MM.1S (cell line): ENCODE data around the gene BMPER.

ENCODE experiments used
- DNase-seq: peaks from one replicate; pipeline ENCODE4 v3.0.0-alpha.2; 2015
- H2AFZ ChIP-seq: fragments of 300-600 bp; sonication (generic); 2 replicates; pipeline ENCODE4 v1.6.0; 2016; ENCODE audit warnings: antibody characterized with exemption, low read length
- H3F3A ChIP-seq: fragments of 300-600 bp; sonication (generic); 2 replicates; pipeline ENCODE4 v1.6.1; 2016; ENCODE audit warnings: mild to moderate bottlenecking, antibody characterized with exemption, low read length, moderate library complexity, mixed read lengths; ENCODE audit not compliant: insufficient read depth
- H3K27ac ChIP-seq: fragments of 300-600 bp; sonication (generic); 2 replicates; pipeline ENCODE4 v1.5.1; 2016; ENCODE audit warnings: mild to moderate bottlenecking, low read length
- H3K27me3 ChIP-seq: fragments of 300-600 bp; sonication (generic); replicated peaks from 2 replicates; pipeline ENCODE4 v1.6.0; 2016; ENCODE audit warnings: low read length; ENCODE audit not compliant: insufficient read depth
- H3K36me3 ChIP-seq: fragments of 300-600 bp; sonication (generic); replicated peaks from 2 replicates; pipeline ENCODE4 v1.6.1; 2016; ENCODE audit warnings: mild to moderate bottlenecking, low read length, mixed read lengths; ENCODE audit not compliant: insufficient read depth
- H3K4me1 ChIP-seq: fragments of 300-600 bp; sonication (generic); 2 replicates; pipeline ENCODE4 v1.6.1; 2016; ENCODE audit warnings: low read length, mixed read lengths
- H3K4me2 ChIP-seq: fragments of 300-600 bp; sonication (generic); 2 replicates; pipeline ENCODE4 v1.6.0; 2016; ENCODE audit warnings: low read depth, low read length
- H3K4me3 ChIP-seq: fragments of 300-600 bp; sonication (generic); 2 replicates; pipeline ENCODE4 v1.5.1; 2016; ENCODE audit warnings: low read length, mixed read lengths
- H3K79me2 ChIP-seq: fragments of 300-600 bp; sonication (generic); 2 replicates; pipeline ENCODE4 v1.6.1; 2016; ENCODE audit warnings: mixed run types, low read length, mixed read lengths
- H3K9ac ChIP-seq: fragments of 300-600 bp; sonication (generic); 2 replicates; pipeline ENCODE4 v1.6.1; 2016; ENCODE audit warnings: low read length, mixed read lengths
- H3K9me2 ChIP-seq: fragments of 300-600 bp; sonication (generic); replicated peaks from 2 replicates; pipeline ENCODE4 v1.6.1; 2016; ENCODE audit warnings: mild to moderate bottlenecking, low read length, mixed read lengths; ENCODE audit not compliant: insufficient read depth
- H3K9me3 ChIP-seq: fragments of 300-600 bp; sonication (generic); replicated peaks from 2 replicates; pipeline ENCODE4 v1.6.1; 2016; ENCODE audit warnings: mild to moderate bottlenecking, low read length, mixed read lengths; ENCODE audit not compliant: insufficient read depth
- H4K20me1 ChIP-seq: fragments of 300-600 bp; sonication (generic); 2 replicates; pipeline ENCODE4 v1.6.1; 2016; ENCODE audit warnings: mild to moderate bottlenecking, low read length, moderate library complexity, mixed read lengths; ENCODE audit not compliant: insufficient read depth
- CTCF ChIP-seq: fragments of 300-600 bp; sonication (generic); IDR thresholded peaks from 2 replicates; pipeline ENCODE4 v1.5.1; 2016; ENCODE audit warnings: antibody characterized with exemption, low read length, mixed read lengths
- EZH2 ChIP-seq: fragments of 300-600 bp; sonication (generic); optimal IDR thresholded peaks from 2 replicates; pipeline ENCODE3; 2017; ENCODE audit warnings: low read depth, mild to moderate bottlenecking, antibody characterized with exemption, low read length, mixed read lengths
- EZH2phosphoT487 ChIP-seq: fragments of 300-600 bp; sonication (generic); IDR thresholded peaks from 2 replicates; pipeline ENCODE4 v1.6.1; 2018; ENCODE audit warnings: antibody characterized with exemption, low read length

BMPER gene

DNA sequence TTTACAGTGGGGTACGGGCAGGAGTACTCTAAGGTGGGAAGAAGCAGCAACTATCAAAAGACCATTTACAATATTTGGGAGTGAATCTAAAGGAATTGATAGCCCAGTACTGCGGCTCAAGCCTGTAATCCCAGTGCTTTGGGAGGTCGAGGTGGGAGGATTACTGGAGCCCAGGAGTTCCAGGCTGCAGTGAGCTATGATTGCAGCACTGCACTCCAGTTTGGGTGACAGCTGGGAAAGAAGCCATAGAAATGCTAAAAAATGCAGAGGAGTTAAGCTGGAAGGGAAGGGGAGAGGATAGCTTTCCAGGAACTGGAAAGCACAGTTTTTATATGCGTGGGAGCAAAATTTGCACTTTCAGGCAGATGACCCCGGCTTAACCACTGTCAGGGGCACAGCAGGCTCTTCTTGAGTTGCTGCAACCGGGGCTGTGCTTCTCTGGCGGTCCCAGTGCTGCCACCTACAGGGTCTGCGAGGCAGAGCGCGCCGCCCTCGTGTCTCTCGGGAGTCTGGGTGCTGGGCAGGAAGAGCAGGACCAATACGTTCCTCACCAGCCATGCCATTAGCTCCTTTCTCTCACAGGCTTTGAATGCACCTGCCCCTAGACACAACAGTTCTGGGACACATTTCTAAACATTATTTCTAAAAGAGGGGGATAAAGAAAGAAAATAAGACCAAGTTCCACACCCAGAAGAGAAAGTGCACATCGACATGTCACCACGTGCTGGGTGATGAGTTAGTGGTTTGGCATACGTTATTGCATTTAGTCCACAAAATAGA, 10.1 kb upstream of the BMPER start:
- no peaks in the 10 kb centered on the region for H3K9me3 ChIP-seq
- DNase-seq: peak; percentile 79

DNA sequence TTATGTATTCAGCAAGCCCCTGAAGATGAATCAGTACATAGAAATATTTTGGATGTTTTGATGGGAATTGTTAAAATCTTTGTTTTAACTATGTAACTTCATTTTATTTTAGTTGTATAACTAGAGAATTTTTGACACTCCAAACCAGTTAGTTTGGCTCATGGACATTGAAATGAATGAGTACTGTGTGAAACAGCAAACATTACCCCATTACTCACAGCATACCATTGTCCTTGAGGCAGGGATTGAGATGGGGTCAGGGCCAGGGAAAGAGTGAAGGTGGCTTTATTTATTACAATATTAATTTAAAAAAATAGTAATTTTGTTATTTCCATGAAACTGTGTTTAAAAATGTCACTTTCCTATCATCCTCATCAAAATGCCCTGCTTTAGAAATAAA, 4.8 kb upstream of the BMPER start:
- Histone ChIP-seq H3F3A (no peaks in the 10 kb centered on the region), H2AFZ (no peak overlapping the region), H3K9me3 (no peaks in the 10 kb centered on the region), H3K4me3 (no peak overlapping the region), H3K4me1 (0 out of 2 replicates have a peak, but pooled peaks cover 3% of the 10 kb centered on the region), H3K79me2 (no peaks in the 10 kb centered on the region), H3K27me3 (no peaks in the 10 kb centered on the region), H3K27ac (no peak overlapping the region), H3K36me3 (no peaks in the 10 kb centered on the region), H3K9ac (no peak overlapping the region), H3K9me2 (no peaks in the 10 kb centered on the region), H3K4me2 (no peak overlapping the region), H4K20me1 (no peaks in the 10 kb centered on the region)
- no peak for DNase-seq
- TF ChIP-seq CTCF (no peak), EZH2phosphoT487 (no peak), EZH2 (no peak)

More for the DNA sequence above, 10.1 kb upstream of the BMPER start:
- Histone ChIP-seq H3K9ac (no peak overlapping the region), H3K79me2 (no peaks in the 10 kb centered on the region), H3K4me3 (no peak overlapping the region), H3K27ac (no peak overlapping the region), H3K9me2 (no peaks in the 10 kb centered on the region), H3K27me3 (no peaks in the 10 kb centered on the region), H4K20me1 (no peaks in the 10 kb centered on the region), H2AFZ (no peak overlapping the region), H3K36me3 (no peaks in the 10 kb centered on the region), H3F3A (no peaks in the 10 kb centered on the region), H3K4me1 (no peaks in the 10 kb centered on the region), H3K4me2 (0 out of 2 replicates have a peak overlapping the region, but pooled peaks have one; percentile 24)
- TF ChIP-seq EZH2 (no peak), CTCF (peak; percentile 93), EZH2phosphoT487 (no peak)

DNA sequence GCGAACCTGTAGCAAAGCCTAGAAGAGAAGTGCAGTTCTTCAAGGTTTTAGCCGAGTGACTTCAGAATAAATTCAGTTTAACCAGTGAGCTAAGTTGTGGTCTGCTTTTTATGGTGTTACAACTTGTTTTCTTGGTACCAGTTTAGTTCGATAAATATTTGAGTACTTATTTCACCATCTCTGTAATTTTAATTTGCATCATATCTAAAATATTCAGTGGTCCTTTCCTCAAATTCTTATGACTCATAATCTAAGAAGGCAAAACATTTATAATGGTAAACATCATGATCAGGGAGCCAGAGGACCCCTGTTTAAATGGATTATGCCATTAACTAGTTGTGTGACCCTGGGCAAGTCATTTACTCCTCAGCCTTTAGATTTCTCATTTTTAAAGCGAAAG, 4.1 kb upstream of the BMPER start:
- Histone ChIP-seq H3K4me2 (no peak overlapping the region), H3K4me3 (no peak overlapping the region), H3K27ac (no peak overlapping the region), H3K36me3 (no peaks in the 10 kb centered on the region), H3K79me2 (no peaks in the 10 kb centered on the region), H3F3A (no peaks in the 10 kb centered on the region), H3K27me3 (0 out of 2 replicates have a peak, but pooled peaks cover 3% of the 10 kb centered on the region), H3K4me1 (0 out of 2 replicates have a peak, but pooled peaks cover 3% of the 10 kb centered on the region), H4K20me1 (no peaks in the 10 kb centered on the region), H3K9ac (no peak overlapping the region), H3K9me2 (no peaks in the 10 kb centered on the region), H2AFZ (no peak overlapping the region), H3K9me3 (no peaks in the 10 kb centered on the region)
- TF ChIP-seq EZH2 (no peak), EZH2phosphoT487 (no peak), CTCF (no peak)
- no peak for DNase-seq
